Mammary epithelial cell (primary cell): ENCODE results near the gene TMEM121.

ENCODE experiments used
- EZH2 ChIP-seq: IDR thresholded peaks from 2 replicates; pipeline ENCODE4 v1.6.1; 2012; ENCODE audit warnings: low read length, inconsistent platforms, borderline replicate concordance
- TF ChIP-seq, protein P1 (sequence below), 2 donors: IDR thresholded peaks in 1 of 2; conservative IDR thresholded peaks in 1 of 2; 2 replicates each; pipeline ENCODE4 v1.5.1; 2011 to 2012; ENCODE audit warnings: inconsistent platforms in 2 of 2, low read length in 2 of 2, mild to moderate bottlenecking in 2 of 2, control low read depth in 1 of 2, low read depth in 1 of 2; ENCODE audit not compliant: insufficient read depth in 1 of 2; ENCODE audit errors: extremely low read depth in 1 of 2

DNA sequence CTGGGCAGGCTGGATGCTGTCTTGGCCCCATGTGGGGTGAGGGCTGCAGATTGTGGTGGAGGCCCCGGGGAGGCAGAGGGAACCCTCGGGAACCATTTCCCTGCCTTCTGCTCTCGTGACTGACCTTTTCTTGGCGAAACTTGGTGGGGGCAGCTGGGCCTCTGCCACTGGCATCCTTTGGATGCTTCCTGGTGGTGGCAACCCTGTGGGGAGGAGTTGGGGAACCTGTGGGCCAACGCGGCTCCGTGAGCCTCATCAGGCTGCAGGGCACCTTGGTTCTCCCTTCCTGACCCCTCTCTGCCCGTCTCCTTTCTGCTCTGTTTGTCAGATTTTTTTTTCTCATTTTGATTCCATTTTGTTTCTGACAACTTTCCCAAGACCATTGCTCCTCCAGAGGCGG, 14.4 kb downstream of the TMEM121 start:
- TF ChIP-seq, protein P1, sequence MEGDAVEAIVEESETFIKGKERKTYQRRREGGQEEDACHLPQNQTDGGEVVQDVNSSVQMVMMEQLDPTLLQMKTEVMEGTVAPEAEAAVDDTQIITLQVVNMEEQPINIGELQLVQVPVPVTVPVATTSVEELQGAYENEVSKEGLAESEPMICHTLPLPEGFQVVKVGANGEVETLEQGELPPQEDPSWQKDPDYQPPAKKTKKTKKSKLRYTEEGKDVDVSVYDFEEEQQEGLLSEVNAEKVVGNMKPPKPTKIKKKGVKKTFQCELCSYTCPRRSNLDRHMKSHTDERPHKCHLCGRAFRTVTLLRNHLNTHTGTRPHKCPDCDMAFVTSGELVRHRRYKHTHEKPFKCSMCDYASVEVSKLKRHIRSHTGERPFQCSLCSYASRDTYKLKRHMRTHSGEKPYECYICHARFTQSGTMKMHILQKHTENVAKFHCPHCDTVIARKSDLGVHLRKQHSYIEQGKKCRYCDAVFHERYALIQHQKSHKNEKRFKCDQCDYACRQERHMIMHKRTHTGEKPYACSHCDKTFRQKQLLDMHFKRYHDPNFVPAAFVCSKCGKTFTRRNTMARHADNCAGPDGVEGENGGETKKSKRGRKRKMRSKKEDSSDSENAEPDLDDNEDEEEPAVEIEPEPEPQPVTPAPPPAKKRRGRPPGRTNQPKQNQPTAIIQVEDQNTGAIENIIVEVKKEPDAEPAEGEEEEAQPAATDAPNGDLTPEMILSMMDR (conservative IDR thresholded peaks at IDR 0.05 in 1 of 2, IDR thresholded peaks at IDR 0.05 in 1 of 2; ENCODE audit: extremely low read depth in 1 of 2, insufficient read depth in 1 of 2, low read depth in 1 of 2, low read length in 2 of 2): no peak
- no peak for TF ChIP-seq EZH2
